SU-DHL-6 (cell line): ENCODE results near the gene HOXB1.

Experiments used
- H2AFZ ChIP-seq: fragments of 200-600 bp; sonication (generic); 2 replicates; pipeline ENCODE4 v1.6.1; 2014; ENCODE audit warnings: low read depth, mild to moderate bottlenecking, moderate library complexity, mixed read lengths, antibody characterized with exemption, low read length; ENCODE audit not compliant: severe bottlenecking
- H3F3A ChIP-seq: fragments of 200-600 bp; shearing (Covaris generic); 2 replicates; pipeline ENCODE4 v1.6.0; 2016; ENCODE audit warnings: antibody characterized with exemption, mild to moderate bottlenecking; ENCODE audit not compliant: insufficient read depth
- H3K27ac ChIP-seq: fragments of 200-600 bp; sonication (generic); 2 replicates; pipeline ENCODE4 v1.5.1; 2016; ENCODE audit warnings: low read depth, mild to moderate bottlenecking, low read length, moderate library complexity, mixed read lengths
- H3K27me3 ChIP-seq: fragments of 200-600 bp; sonication (generic), shearing (Covaris generic); 2 replicates; pipeline ENCODE4 v1.6.0; 2014; ENCODE audit warnings: mild to moderate bottlenecking, low read length
- H3K36me3 ChIP-seq: fragments of 200-600 bp; sonication (generic); 2 replicates; pipeline ENCODE4 v1.6.1; 2014; ENCODE audit warnings: mild to moderate bottlenecking, low read length, mixed read lengths
- H3K4me2 ChIP-seq: fragments of 300-600, 200-600 bp; shearing (Covaris generic), sonication (generic); 2 replicates; pipeline ENCODE4 v1.6.0; 2014; ENCODE audit warnings: low read length, low read depth, mild to moderate bottlenecking; ENCODE audit not compliant: poor library complexity, severe bottlenecking
- H3K4me3 ChIP-seq: fragments of 200-600 bp; sonication (generic); 2 replicates; pipeline ENCODE4 v1.5.1; 2014; ENCODE audit warnings: antibody characterized with exemption, low read length, mild to moderate bottlenecking, mixed read lengths; ENCODE audit not compliant: insufficient read depth, poor library complexity, severe bottlenecking
- H3K79me2 ChIP-seq: fragments of 200-600 bp; sonication (generic); 2 replicates; pipeline ENCODE4 v1.6.1; 2014; ENCODE audit warnings: mild to moderate bottlenecking, low read length, moderate library complexity; ENCODE audit not compliant: insufficient read depth
- H3K9ac ChIP-seq: fragments of 200-600 bp; sonication (generic); 2 replicates; pipeline ENCODE4 v1.7.0; 2014; ENCODE audit warnings: mild to moderate bottlenecking, low read length
- H3K9me2 ChIP-seq: fragments of 200-600 bp; sonication (generic); replicated peaks from 2 replicates; pipeline ENCODE4 v1.6.1; 2014; ENCODE audit warnings: low read length; ENCODE audit not compliant: insufficient read depth
- H3K9me3 ChIP-seq: fragments of 200-600 bp; sonication (generic); 2 replicates; pipeline ENCODE4 v1.6.1; 2014; ENCODE audit warnings: low read length, mixed read lengths; ENCODE audit not compliant: insufficient read depth
- H4K20me1 ChIP-seq: fragments of 200-600 bp; sonication (generic); 2 replicates; pipeline ENCODE4 v1.6.1; 2014; ENCODE audit warnings: low read depth, mild to moderate bottlenecking, antibody characterized with exemption, low read length, moderate library complexity, mixed read lengths
- CTCF ChIP-seq: fragments of 200-600 bp; sonication (generic); IDR thresholded peaks from one replicate; pipeline ENCODE4 v1.5.1; 2017; ENCODE audit warnings: antibody characterized with exemption, mild to moderate bottlenecking, low read length, moderate library complexity; ENCODE audit not compliant: insufficient read depth, poor library complexity, severe bottlenecking
- EZH2phosphoT487 ChIP-seq: fragments of 200-600 bp; sonication (generic), shearing (Covaris generic); conservative IDR thresholded peaks from 2 replicates; pipeline ENCODE4 v1.6.1; 2018; ENCODE audit warnings: mild to moderate bottlenecking, antibody characterized with exemption, low read length, moderate library complexity, mixed read lengths

HOXB1 gene

GRCh38 chr17:48489781-48490180 is 41.0 kb downstream of the HOXB1 start:
- H3K27me3 ChIP-seq, result no peaks in the 10 kb centered on the region
- H2AFZ ChIP-seq, result no peak overlapping the region

DNA sequence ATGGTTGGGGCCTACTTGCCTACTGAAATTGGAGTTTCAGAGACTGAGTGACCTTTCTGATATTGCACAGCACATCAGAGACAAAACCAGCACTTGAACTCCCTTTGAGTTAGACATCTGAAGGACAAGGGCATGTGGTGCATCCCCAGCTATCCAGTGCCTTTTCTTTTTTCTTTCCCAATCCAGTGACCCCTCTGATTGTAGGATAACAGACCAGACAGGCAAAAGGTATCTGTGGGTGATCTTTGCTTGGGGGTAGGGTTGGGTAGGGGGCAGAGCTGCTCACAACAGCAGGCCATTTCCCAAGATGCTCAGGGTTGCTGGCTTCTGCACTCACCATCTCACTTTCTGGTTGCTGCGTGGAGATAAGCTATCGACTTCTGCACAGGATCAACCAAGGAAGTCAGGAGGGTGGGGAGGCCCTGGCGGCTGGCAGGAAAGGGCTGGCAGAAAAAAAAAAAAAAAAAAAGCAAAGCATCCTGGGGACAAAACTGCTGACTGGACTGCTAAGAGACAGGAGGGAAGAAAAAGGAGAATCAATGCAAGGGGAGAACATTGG is 42.2 kb downstream of the HOXB1 start:
- Histone ChIP-seq H3F3A (no peaks in the 10 kb centered on the region), H3K9ac (no peak overlapping the region), H3K79me2 (no peaks in the 10 kb centered on the region), H4K20me1 (no peaks in the 10 kb centered on the region), H3K27ac (no peak overlapping the region), H3K9me2 (no peaks in the 10 kb centered on the region), H3K27me3 (no peaks in the 10 kb centered on the region), H3K4me3 (no peak overlapping the region), H3K4me2 (no peak overlapping the region), H3K9me3 (no peaks in the 10 kb centered on the region), H2AFZ (no peak overlapping the region), H3K36me3 (no peaks in the 10 kb centered on the region)
- no peak for TF ChIP-seq CTCF
- no peak for TF ChIP-seq EZH2phosphoT487

More at GRCh38 chr17:48489781-48490180, 41.0 kb downstream of the HOXB1 start:
- H3K9me3 ChIP-seq, result no peaks in the 10 kb centered on the region
- H3K79me2 ChIP-seq, result no peaks in the 10 kb centered on the region
- H4K20me1 ChIP-seq, result no peaks in the 10 kb centered on the region
- H3K9ac ChIP-seq, result no peak overlapping the region
- no peak overlapping the region for H3K27ac ChIP-seq
- H3K4me3 ChIP-seq, result no peak overlapping the region
- no peaks in the 10 kb centered on the region for H3F3A ChIP-seq
- H3K4me2 ChIP-seq, result no peak overlapping the region
- TF ChIP-seq CTCF, result no peak
- TF ChIP-seq EZH2phosphoT487, result no peak
- H3K9me2 ChIP-seq, result no peaks in the 10 kb centered on the region
- H3K36me3 ChIP-seq, result no peaks in the 10 kb centered on the region

DNA sequence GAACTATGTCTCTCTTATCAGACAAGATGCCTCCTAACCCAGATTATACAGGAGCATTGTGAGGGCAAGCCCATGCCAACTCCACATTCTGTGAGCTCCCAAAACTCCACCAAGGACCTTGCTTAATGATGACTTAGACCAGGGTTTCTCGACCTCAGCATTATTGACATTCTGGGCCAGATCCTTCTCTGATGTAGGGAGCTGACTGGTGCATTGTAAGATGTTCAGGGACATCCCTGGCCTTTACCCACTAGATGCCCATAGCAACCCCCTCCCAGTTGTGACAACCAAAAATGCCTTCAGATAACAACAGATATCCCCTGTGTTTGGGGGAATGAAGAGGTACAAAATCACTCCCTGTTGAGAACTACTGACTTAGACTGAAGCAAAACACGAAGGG is 43.6 kb downstream of the HOXB1 start:
- no peaks in the 10 kb centered on the region for H3K27me3 ChIP-seq
- no peak overlapping the region for H3K4me2 ChIP-seq
- no peak overlapping the region for H3K9ac ChIP-seq
- H3K27ac ChIP-seq, result no peak overlapping the region
- no peaks in the 10 kb centered on the region for H3K9me2 ChIP-seq
- H3K79me2 ChIP-seq, result no peaks in the 10 kb centered on the region
- H4K20me1 ChIP-seq, result no peaks in the 10 kb centered on the region
- H3K36me3 ChIP-seq, result no peaks in the 10 kb centered on the region
- no peaks in the 10 kb centered on the region for H3K9me3 ChIP-seq
- no peak overlapping the region for H3K4me3 ChIP-seq
- H3F3A ChIP-seq, result no peaks in the 10 kb centered on the region
- no peak overlapping the region for H2AFZ ChIP-seq
- TF ChIP-seq EZH2phosphoT487 (no peak), CTCF (no peak)

DNA sequence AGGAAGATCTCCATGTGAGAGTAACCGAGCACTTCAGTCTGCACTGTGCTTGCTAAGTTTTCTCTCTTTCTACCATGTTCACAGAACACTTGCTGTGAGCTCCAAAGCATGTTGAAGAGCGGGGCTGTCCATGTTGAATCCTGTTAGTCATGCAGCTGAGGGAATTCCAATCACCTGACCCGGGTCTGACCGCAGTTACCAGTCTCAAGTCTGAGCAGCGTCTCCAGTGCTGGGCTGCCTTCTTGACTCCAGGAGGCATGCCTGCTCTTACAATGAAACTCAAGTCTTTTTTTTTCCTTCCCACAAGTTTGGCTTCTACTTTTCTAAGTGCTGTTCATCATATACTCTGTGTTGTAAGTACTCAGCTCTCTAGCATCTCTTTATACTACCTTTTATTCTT is 44.3 kb downstream of the HOXB1 start:
- no peaks in the 10 kb centered on the region for H3K79me2 ChIP-seq
- H2AFZ ChIP-seq, result no peak overlapping the region
- no peaks in the 10 kb centered on the region for H3K27me3 ChIP-seq
- H3K4me3 ChIP-seq, result no peak overlapping the region
- no peaks in the 10 kb centered on the region for H3K9me3 ChIP-seq
- no peak overlapping the region for H3K27ac ChIP-seq
- no peak overlapping the region for H3K9ac ChIP-seq
- no peaks in the 10 kb centered on the region for H3F3A ChIP-seq
- no peaks in the 10 kb centered on the region for H3K36me3 ChIP-seq
- no peak overlapping the region for H3K4me2 ChIP-seq
- H3K9me2 ChIP-seq, result no peaks in the 10 kb centered on the region
- TF ChIP-seq EZH2phosphoT487 (no peak), CTCF (no peak)
- no peaks in the 10 kb centered on the region for H4K20me1 ChIP-seq
